Measurements from ENCODE around the gene FERD3L. TPM values are rescaled to one million over a fixed set of nuclear protein-coding genes. Genes with fewer than 3 reads are reported as not detected.

Gene FERD3L
- total and polyA plus RNA-seq, 2 experiments from 2014 or later, result not detected

DNA sequence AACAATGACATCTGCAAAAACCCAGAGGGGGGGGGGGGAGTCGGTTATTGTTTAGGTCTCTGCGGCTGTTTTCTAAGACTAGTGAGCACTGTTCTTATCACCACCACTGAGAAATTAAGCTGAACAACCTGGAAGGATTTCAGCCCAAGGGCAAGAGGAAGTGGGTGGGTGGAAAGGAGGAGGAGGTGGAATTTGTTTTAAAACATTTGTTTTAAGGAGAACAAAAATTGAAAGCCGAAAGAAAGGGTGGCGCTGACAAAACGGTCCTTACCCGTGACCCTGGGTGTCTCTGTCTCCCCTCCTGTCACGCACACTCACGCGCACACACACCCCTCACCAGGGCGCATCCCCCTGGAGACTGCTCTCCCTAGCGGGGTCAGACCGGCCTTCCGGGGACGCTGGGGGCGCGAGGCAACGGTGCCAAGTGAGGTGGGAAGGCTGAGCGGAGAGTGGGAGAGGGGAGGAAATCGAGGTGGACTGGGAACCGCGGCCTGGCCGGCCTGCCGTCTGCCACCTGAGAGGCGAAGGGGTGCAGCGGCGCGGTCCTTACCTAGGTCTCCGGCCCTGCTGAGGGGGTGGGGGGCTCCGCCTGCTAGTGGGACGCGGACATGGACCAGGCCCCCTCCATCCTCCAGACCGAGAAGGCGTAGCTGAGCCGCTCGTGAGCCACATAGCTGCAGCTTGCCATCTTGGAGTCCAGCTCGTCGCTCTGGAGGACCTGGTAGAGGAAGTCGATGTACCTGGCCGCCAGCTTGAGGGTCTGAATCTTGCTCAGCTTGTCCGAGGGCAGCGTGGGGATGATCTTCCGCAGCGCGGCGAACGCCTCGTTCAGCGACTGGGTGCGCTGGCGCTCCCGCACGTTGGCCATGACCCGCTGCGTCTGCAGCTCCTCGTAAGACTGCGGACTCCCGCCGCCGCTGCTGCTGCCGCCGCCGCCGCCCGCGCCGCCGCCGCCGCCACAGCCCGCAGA, 28.8 kb downstream of the FERD3L start:
- Histone ChIP-seq H3K9ac (peak overlapping the region; percentile 95), H3K9me2 (ENCODE audit: insufficient read depth) (no peaks in the 10 kb centered on the region), H3K27ac (peak overlapping the region; percentile 97), H3K27me3 (replicated peaks; ENCODE audit: insufficient read depth) (no peaks in the 10 kb centered on the region), H3K79me2 (ENCODE audit: insufficient read depth) (peaks cover 88% of the 10 kb centered on the region), H3K4me2 (ENCODE audit: unreplicated experiment) (peak overlapping the region; percentile 99), H3F3A (ENCODE audit: insufficient read depth) (peaks cover 39% of the 10 kb centered on the region), H4K20me1 (ENCODE audit: insufficient read depth) (no peaks in the 10 kb centered on the region), H3K4me1 (ENCODE audit: insufficient read depth) (peaks cover 48% of the 10 kb centered on the region), H3K36me3 (ENCODE audit: low read depth) (peaks cover 14% of the 10 kb centered on the region), H3K9me3 (ENCODE audit: low read depth) (no peaks in the 10 kb centered on the region), H3K4me3 (peak overlapping the region; percentile 88), H2AFZ (peak overlapping the region; percentile 22; the same call in 1 of the 2 replicates)
- TF ChIP-seq EZH2 (IDR thresholded peaks at IDR 0.05; ENCODE audit: insufficient read depth, poor library complexity, severe bottlenecking), result no peak
- 0 out of 2 replicates have a peak, but pooled peaks have one; percentile 38 for TF ChIP-seq EZH2phosphoT487 (IDR thresholded peaks at IDR 0.05; ENCODE audit: insufficient read depth, low read depth)
- peak; percentile 64 for DNase-seq
- WGBS, 2 experiments (ENCODE audit: low coverage in 1 of 2, low lambda C conversion rate in 2 of 2, missing lambda C conversion rate in 2 of 2), result 0 to 2% methylated on average over 30 to 43 of the region's 70 CpGs
- in situ Hi-C loops (cut with MboI), result loop anchor here (10.0 to 25.0 kb wide), 4 partner anchors 422 to 754 kb away; no protein-coding TSS in a partner anchor

DNA sequence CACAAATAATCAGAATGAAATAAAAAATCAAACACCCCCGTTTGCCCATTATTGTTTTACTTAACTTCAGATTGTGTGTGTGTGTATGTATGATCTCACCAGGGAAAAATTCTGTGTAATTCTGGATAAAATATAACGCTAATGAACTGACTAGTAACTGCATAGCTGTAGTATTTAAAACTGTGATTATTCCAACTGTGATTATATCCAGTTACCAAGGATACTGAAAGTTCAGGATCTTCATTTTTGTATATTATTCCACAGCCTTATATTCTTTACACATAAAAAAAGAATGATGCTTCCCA, 30.7 kb downstream of the FERD3L start:
- H3K79me2 ChIP-seq (ENCODE audit: insufficient read depth), result peaks cover 88% of the 10 kb centered on the region
- H3K27ac ChIP-seq, result peak overlapping the region; percentile 97
- H2AFZ ChIP-seq, result no peak overlapping the region
- H3K4me3 ChIP-seq, result peak overlapping the region; percentile 88
- in situ Hi-C loops (cut with MboI), result loop anchor here (10.0 to 25.0 kb wide), 4 partner anchors 420 to 752 kb away; no protein-coding TSS in a partner anchor
- H3K9me3 ChIP-seq (ENCODE audit: low read depth), result no peaks in the 10 kb centered on the region
- peak overlapping the region; percentile 95 for H3K9ac ChIP-seq
- H4K20me1 ChIP-seq (ENCODE audit: insufficient read depth), result no peaks in the 10 kb centered on the region
- H3K36me3 ChIP-seq (ENCODE audit: low read depth), result peaks cover 14% of the 10 kb centered on the region
- H3K27me3 ChIP-seq (replicated peaks; ENCODE audit: insufficient read depth), result no peaks in the 10 kb centered on the region
- H3K4me2 ChIP-seq (ENCODE audit: unreplicated experiment), result peak overlapping the region; percentile 99
- TF ChIP-seq EZH2phosphoT487 (IDR thresholded peaks at IDR 0.05; ENCODE audit: insufficient read depth, low read depth), result no peak
- no peak for TF ChIP-seq EZH2 (IDR thresholded peaks at IDR 0.05; ENCODE audit: insufficient read depth, poor library complexity, severe bottlenecking)
- 0% methylated on average over 2 of the region's 2 CpGs for WGBS, 2 experiments (ENCODE audit: low coverage in 1 of 2, low lambda C conversion rate in 2 of 2, missing lambda C conversion rate in 2 of 2)
- DNase-seq, result peak; percentile 72
- peaks cover 54% of the 10 kb centered on the region for H3F3A ChIP-seq (ENCODE audit: insufficient read depth)
- H3K9me2 ChIP-seq (ENCODE audit: insufficient read depth), result no peaks in the 10 kb centered on the region
- H3K4me1 ChIP-seq (ENCODE audit: insufficient read depth), result peaks cover 45% of the 10 kb centered on the region

GRCh38 chr7:19113855-19114550, 31.2 kb downstream of the FERD3L start:
- Histone ChIP-seq H3K4me2 (ENCODE audit: unreplicated experiment) (peak overlapping the region; percentile 99), H3K36me3 (ENCODE audit: low read depth) (peaks cover 14% of the 10 kb centered on the region), H2AFZ (no peak overlapping the region), H3K9me3 (ENCODE audit: low read depth) (no peaks in the 10 kb centered on the region), H3K9ac (peak overlapping the region; percentile 95), H3K4me3 (peak overlapping the region; percentile 88), H3F3A (ENCODE audit: insufficient read depth) (peaks cover 59% of the 10 kb centered on the region), H3K9me2 (ENCODE audit: insufficient read depth) (no peaks in the 10 kb centered on the region), H3K4me1 (ENCODE audit: insufficient read depth) (peaks cover 45% of the 10 kb centered on the region), H4K20me1 (ENCODE audit: insufficient read depth) (no peaks in the 10 kb centered on the region), H3K27ac (peak overlapping the region; percentile 97), H3K27me3 (replicated peaks; ENCODE audit: insufficient read depth) (no peaks in the 10 kb centered on the region), H3K79me2 (ENCODE audit: insufficient read depth) (peaks cover 88% of the 10 kb centered on the region)
- in situ Hi-C loops (cut with MboI), result loop anchor here (10.0 to 25.0 kb wide), 4 partner anchors 419 to 752 kb away; no protein-coding TSS in a partner anchor
- peak; percentile 81 for DNase-seq
- no peak for TF ChIP-seq EZH2phosphoT487 (IDR thresholded peaks at IDR 0.05; ENCODE audit: insufficient read depth, low read depth)
- TF ChIP-seq EZH2 (IDR thresholded peaks at IDR 0.05; ENCODE audit: insufficient read depth, poor library complexity, severe bottlenecking), result no peak
- 1 to 3% methylated on average over 3 of the region's 3 CpGs for WGBS, 2 experiments (ENCODE audit: low coverage in 1 of 2, low lambda C conversion rate in 2 of 2, missing lambda C conversion rate in 2 of 2)

DNA sequence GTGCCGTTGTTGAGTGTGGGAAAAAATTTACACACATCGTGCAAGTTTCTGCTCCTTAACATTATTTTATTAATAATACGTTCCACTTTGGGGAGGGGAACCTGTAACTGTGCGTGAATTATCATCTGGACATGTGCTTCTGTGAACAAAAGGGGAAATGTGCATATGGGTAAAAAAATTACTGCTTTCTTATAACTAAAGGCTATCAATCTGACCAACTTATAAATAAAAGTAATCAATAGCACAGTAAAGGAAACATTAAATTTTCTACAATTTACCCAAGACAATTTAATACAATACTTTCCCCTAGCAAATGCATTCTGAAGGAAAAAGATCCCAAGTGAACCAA, 32.2 kb downstream of the FERD3L start:
- Histone ChIP-seq H3K4me3 (peak overlapping the region; percentile 88), H3K9me3 (ENCODE audit: low read depth) (no peaks in the 10 kb centered on the region), H3K27ac (peak overlapping the region; percentile 97), H3K79me2 (ENCODE audit: insufficient read depth) (peaks cover 88% of the 10 kb centered on the region), H3K4me1 (ENCODE audit: insufficient read depth) (peaks cover 46% of the 10 kb centered on the region), H3K9ac (peak overlapping the region; percentile 95), H4K20me1 (ENCODE audit: insufficient read depth) (no peaks in the 10 kb centered on the region), H3K36me3 (ENCODE audit: low read depth) (peaks cover 14% of the 10 kb centered on the region), H3K4me2 (ENCODE audit: unreplicated experiment) (peak overlapping the region; percentile 99), H3K27me3 (replicated peaks; ENCODE audit: insufficient read depth) (no peaks in the 10 kb centered on the region), H2AFZ (peak overlapping the region; percentile 56; the same call in 1 of the 2 replicates), H3F3A (ENCODE audit: insufficient read depth) (peaks cover 67% of the 10 kb centered on the region), H3K9me2 (ENCODE audit: insufficient read depth) (no peaks in the 10 kb centered on the region)
- no peak for DNase-seq
- 0 to 2% methylated on average over 4 of the region's 4 CpGs for WGBS, 2 experiments (ENCODE audit: low coverage in 1 of 2, low lambda C conversion rate in 2 of 2, missing lambda C conversion rate in 2 of 2)
- in situ Hi-C loops (cut with MboI), result loop anchor here (10.0 to 25.0 kb wide), 4 partner anchors 418 to 751 kb away; no protein-coding TSS in a partner anchor
- no peak; the same call in 1 of the 2 replicates for TF ChIP-seq EZH2phosphoT487 (IDR thresholded peaks at IDR 0.05; ENCODE audit: insufficient read depth, low read depth)
- TF ChIP-seq EZH2 (IDR thresholded peaks at IDR 0.05; ENCODE audit: insufficient read depth, poor library complexity, severe bottlenecking), result no peak

Measured in GM23248 (cell line).